A673 (cell line): ENCODE measurements around the gene SHISA9. TPM values are rescaled to one million over a fixed set of nuclear protein-coding genes. Genes with fewer than 3 reads are reported as not detected.

Source experiments
- BruUV-seq: library from RNA; stranded (reverse); fragments of 400-500 nt; replicated peaks from 2 replicates; lab custom pipeline; 2021; lab: Mats Ljungman, UMichigan
- CTCF ChIA-PET: fragments of 300-600 bp; sonication (Branson Sonifier 250); formaldehyde crosslinking; loops from one replicate; lab custom pipeline; 2022; ENCODE audit warnings: antibody characterized with exemption; lab: Charles Lee
- POLR2A ChIA-PET: fragments of 300-600 bp; sonication (Branson Sonifier 250); formaldehyde crosslinking; loops from one replicate; lab custom pipeline; 2022; ENCODE audit warnings: antibody characterized with exemption; ENCODE audit not compliant: low non-redundant PET; lab: Charles Lee
- DNase-seq: peaks from one replicate; pipeline ENCODE4 v3.0.0-alpha.2; 2015; ENCODE audit warnings: low spot score
- H3K27ac ChIP-seq: fragments of 200-600 bp; sonication (generic); 2 replicates; pipeline ENCODE4 v1.5.1; 2016; ENCODE audit warnings: mixed run types, low read depth, mild to moderate bottlenecking, mixed read lengths, antibody characterized with exemption, low read length; ENCODE audit not compliant: poor library complexity, severe bottlenecking
- H3K27me3 ChIP-seq: fragments of 200-600 bp; sonication (generic); replicated peaks from 2 replicates; pipeline ENCODE4 v1.6.1; 2017; ENCODE audit warnings: mixed run types, low read depth, mild to moderate bottlenecking, mixed read lengths, antibody characterized with exemption, low read length; ENCODE audit not compliant: insufficient read depth, poor library complexity
- H3K36me3 ChIP-seq: fragments of 200-600 bp; sonication (generic); 2 replicates; pipeline ENCODE4 v1.6.1; 2016; ENCODE audit warnings: mixed run types, mild to moderate bottlenecking, mixed read lengths, antibody characterized with exemption, low read length; ENCODE audit not compliant: insufficient read depth, poor library complexity, severe bottlenecking
- H3K4me1 ChIP-seq: fragments of 200-600 bp; sonication (generic); 2 replicates; pipeline ENCODE4 v1.6.1; 2017; ENCODE audit warnings: mixed run types, mild to moderate bottlenecking, mixed read lengths, antibody characterized with exemption, low read length; ENCODE audit not compliant: insufficient read depth, poor library complexity, severe bottlenecking
- H3K4me3 ChIP-seq: fragments of 200-600 bp; sonication (generic); 2 replicates; pipeline ENCODE4 v1.5.1; 2016; ENCODE audit warnings: low read depth, mixed run types, mild to moderate bottlenecking, mixed read lengths, low read length; ENCODE audit not compliant: poor library complexity, severe bottlenecking
- H3K9me3 ChIP-seq: fragments of 200-600 bp; sonication (generic); 2 replicates; pipeline ENCODE4 v1.6.1; 2016; ENCODE audit warnings: mixed run types, low read depth, mild to moderate bottlenecking, mixed read lengths, antibody characterized with exemption, low read length; ENCODE audit not compliant: poor library complexity, severe bottlenecking
- EZH2 ChIP-seq: fragments of 200-600 bp; sonication (generic); IDR thresholded peaks from 2 replicates; pipeline ENCODE4 v1.6.1; 2017; ENCODE audit warnings: borderline replicate concordance, low read depth, mild to moderate bottlenecking, mixed read lengths, antibody characterized with exemption, low read length; ENCODE audit not compliant: poor library complexity, severe bottlenecking
- intact Hi-C: fragments of 100-400 bp; cut with micrococcal nuclease; formaldehyde crosslinking; loops from one replicate; pipeline ENCODE4 v1.10.0; 2022; ENCODE audit not compliant: unreplicated experiment
- total RNA-seq: library from RNA; stranded (reverse); gene quantifications from 2 replicates; pipeline ENCODE4 v1.2.3, GENCODE V29; 2021
- TF ChIP-seq, protein P1 (sequence below): fragments of 300-800, 200-600 bp; sonication (generic); conservative IDR thresholded peaks from 2 replicates; pipeline ENCODE4 v1.5.1; 2017; ENCODE audit warnings: low read depth, mild to moderate bottlenecking, antibody characterized with exemption, low read length, moderate library complexity, mixed read lengths

SHISA9 gene
- total RNA-seq, 1 experiment from 2014 or later: not detected

DNA sequence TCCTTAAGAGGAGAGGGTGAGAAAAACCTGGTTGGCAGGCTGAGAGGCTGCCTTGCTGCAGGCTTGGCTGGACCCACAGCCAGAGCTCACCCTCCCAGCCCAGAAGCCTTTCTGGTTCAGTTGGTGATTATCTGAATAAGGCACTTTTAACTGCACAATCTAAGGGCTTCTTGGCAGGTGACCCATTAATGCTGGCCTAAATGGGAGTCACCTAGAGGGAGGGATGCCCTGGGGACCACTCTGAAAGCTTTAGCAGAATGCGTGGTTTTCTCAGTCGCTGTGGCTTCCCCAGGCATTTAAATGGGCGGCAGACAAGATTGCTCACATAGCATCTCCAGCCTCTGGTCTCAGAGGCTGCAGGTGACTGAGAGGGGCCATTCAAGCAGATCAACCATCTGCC, 33.2 kb upstream of the SHISA9 start:
- ChIA-PET POLR2A (no interaction called here), CTCF (no interaction called here)
- no peaks in the 10 kb centered on the region for H3K36me3 ChIP-seq
- no peak for TF ChIP-seq EZH2
- TF ChIP-seq, protein P1, sequence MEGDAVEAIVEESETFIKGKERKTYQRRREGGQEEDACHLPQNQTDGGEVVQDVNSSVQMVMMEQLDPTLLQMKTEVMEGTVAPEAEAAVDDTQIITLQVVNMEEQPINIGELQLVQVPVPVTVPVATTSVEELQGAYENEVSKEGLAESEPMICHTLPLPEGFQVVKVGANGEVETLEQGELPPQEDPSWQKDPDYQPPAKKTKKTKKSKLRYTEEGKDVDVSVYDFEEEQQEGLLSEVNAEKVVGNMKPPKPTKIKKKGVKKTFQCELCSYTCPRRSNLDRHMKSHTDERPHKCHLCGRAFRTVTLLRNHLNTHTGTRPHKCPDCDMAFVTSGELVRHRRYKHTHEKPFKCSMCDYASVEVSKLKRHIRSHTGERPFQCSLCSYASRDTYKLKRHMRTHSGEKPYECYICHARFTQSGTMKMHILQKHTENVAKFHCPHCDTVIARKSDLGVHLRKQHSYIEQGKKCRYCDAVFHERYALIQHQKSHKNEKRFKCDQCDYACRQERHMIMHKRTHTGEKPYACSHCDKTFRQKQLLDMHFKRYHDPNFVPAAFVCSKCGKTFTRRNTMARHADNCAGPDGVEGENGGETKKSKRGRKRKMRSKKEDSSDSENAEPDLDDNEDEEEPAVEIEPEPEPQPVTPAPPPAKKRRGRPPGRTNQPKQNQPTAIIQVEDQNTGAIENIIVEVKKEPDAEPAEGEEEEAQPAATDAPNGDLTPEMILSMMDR: no peak
- no peaks in the 10 kb centered on the region for H3K9me3 ChIP-seq
- intact Hi-C loops: no loop called here
- H3K4me1 ChIP-seq: no peaks in the 10 kb centered on the region
- BruUV-seq: no TSS peak
- no peak overlapping the region for H3K27ac ChIP-seq
- no peak overlapping the region for H3K4me3 ChIP-seq
- H3K27me3 ChIP-seq: no peaks in the 10 kb centered on the region
- DNase-seq: no peak

DNA sequence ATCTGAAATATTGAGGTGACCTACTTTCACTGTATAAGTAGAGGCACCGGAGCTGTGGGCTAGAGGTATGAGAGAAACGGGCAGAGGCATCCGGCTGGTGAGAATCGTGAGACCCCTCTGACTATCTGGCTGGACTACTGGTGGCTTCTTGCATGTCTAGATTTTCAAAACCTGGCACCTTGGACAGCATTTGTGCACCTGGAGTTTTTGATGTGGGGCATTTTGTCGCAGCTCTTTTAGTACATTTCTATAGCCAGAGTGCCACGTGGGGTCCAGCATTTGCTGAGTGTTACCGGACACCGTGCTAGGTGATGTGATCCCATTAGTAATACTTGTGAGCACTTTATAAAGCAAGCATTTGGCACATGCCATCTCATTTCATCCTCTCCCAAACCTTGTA, 32.6 kb upstream of the SHISA9 start:
- TF ChIP-seq, protein P1: no peak
- TF ChIP-seq EZH2: no peak
- no peaks in the 10 kb centered on the region for H3K27me3 ChIP-seq
- no peak overlapping the region for H3K4me3 ChIP-seq
- no peak overlapping the region for H3K27ac ChIP-seq
- no peak for DNase-seq
- ChIA-PET CTCF (no interaction called here), POLR2A (no interaction called here)
- H3K9me3 ChIP-seq: no peaks in the 10 kb centered on the region
- H3K36me3 ChIP-seq: no peaks in the 10 kb centered on the region
- intact Hi-C loops: no loop called here
- H3K4me1 ChIP-seq: no peaks in the 10 kb centered on the region
- no TSS peak for BruUV-seq

DNA sequence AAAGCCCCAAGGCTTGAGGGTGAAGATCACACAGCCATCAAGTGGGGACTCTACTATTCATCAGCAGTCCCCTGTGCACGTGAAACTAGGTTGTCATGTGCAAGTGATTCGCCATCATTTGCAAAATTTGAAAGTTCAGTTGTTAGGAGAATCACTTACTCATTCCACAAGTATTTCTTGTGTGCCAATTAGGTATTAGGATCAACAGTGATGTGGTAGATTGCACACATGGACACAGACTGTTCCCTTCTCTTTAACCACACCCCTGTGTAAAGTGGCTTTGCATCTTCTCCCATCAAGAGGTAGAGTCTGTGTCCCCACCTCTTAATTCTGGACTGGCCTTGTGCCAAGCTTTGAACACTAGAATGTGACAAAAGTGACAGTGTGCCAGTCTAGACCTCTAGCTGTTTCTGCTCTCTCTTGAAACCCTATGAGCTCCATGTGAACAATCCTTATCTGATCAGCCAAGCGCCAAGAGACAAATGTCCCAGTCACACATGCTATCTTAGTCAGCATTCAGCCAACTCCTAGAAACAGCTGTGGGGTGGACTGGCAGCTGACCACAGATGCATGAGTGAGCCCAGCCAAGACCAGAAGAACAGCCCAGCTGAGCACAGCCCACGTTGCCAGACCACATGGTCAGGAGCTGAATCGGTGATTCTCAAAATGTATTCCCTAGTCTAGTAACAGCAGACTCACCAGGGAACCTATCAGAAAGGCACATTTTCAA, 31.5 kb upstream of the SHISA9 start:
- ChIA-PET CTCF (no interaction called here), POLR2A (no interaction called here)
- Histone ChIP-seq H3K27me3 (no peaks in the 10 kb centered on the region), H3K9me3 (no peaks in the 10 kb centered on the region), H3K27ac (no peak overlapping the region), H3K36me3 (no peaks in the 10 kb centered on the region), H3K4me3 (no peak overlapping the region), H3K4me1 (no peaks in the 10 kb centered on the region)
- DNase-seq: no peak
- no peak for TF ChIP-seq EZH2
- TF ChIP-seq, protein P1: no peak
- intact Hi-C loops: no loop called here
- BruUV-seq: no TSS peak
